Measurements from ENCODE around the gene CACNA2D4.
"Not testable (repeated sequence)": the region's sequence is repeated elsewhere in the genome, so short reads cannot be mapped to it uniquely, and the experiment has no call there.

DNA sequence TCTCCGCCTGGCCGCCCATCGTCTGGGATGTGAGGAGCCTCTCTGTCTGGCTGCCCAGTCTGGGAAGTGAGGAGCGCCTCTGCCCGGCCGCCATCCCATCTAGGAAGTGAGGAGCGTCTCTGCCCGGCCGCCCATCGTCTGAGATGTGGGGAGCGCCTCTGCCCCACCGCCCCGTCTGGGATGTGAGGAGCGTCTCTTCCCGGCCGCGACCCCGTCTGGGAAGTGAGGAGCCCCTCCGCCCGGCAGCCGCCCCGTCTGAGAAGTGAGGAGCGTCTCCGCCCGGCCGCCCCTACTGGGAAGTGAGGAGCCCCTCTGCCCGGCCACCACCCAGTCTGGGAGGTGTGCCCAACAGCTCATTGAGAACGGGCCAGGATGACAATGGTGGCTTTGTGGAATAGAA lies 100.5 kb downstream of the CACNA2D4 start:
- not testable (repeated sequence) for TF ChIP-seq CTCF (IDR thresholded peaks at IDR 0.05 in 4 of 5, conservative IDR thresholded peaks at IDR 0.05 in 1 of 5); POLR2A (IDR thresholded peaks at IDR 0.05)
